GM12872 (cell line): ENCODE measurements around the gene ACIN1.

ENCODE experiments used
- TF ChIP-seq, protein P1 (sequence below): IDR thresholded peaks from 3 replicates; pipeline ENCODE4 v1.5.1; 2011; ENCODE audit warnings: low read depth, mild to moderate bottlenecking, low read length, moderate library complexity; ENCODE audit not compliant: insufficient read depth

Gene ACIN1

DNA sequence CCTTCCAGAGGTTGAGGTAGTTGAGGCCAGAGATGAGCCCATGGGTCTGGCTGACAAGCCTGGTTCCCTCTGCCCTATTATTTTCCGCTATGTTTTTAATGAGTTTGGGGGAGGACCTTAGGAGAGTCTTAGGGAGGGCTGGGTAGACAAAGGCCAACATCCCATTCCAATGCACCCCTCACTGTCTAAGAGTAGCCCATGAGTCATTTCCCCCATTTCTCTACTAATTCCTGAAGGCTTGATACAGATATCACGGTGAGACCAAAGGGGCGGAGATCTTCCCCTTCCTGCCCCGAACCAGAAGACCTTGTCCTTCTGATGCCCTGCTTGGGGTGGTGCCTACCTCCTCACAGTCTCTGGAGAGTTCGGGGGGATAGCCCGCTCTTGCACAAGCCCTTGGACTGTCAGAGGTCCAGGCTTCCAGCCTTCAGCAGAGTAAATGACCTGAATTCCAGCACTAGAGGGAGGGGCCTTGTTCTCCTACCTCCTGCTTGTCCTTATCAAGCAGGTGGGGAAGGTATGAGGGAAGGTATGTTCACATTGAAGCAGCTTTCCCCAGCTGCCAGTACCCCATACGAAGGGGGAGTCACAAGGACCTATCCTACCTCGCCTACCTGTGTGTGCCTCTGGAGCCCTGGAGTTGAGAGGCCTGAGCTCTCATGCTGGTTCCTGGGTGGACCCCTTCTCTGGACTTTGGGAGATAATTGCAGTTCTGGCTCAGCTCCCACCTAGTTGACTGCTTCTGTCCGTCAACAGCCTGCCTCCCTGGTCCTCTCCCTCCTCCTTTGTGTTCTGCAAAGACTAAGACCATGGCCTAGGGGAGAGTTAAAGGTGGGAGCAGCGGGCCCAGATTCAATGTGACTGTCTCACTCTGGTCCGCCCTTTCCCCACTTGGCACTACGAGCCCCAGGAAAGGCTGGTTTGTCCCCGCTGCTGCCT is 49.2 kb downstream of the ACIN1 start:
- TF ChIP-seq, protein P1, sequence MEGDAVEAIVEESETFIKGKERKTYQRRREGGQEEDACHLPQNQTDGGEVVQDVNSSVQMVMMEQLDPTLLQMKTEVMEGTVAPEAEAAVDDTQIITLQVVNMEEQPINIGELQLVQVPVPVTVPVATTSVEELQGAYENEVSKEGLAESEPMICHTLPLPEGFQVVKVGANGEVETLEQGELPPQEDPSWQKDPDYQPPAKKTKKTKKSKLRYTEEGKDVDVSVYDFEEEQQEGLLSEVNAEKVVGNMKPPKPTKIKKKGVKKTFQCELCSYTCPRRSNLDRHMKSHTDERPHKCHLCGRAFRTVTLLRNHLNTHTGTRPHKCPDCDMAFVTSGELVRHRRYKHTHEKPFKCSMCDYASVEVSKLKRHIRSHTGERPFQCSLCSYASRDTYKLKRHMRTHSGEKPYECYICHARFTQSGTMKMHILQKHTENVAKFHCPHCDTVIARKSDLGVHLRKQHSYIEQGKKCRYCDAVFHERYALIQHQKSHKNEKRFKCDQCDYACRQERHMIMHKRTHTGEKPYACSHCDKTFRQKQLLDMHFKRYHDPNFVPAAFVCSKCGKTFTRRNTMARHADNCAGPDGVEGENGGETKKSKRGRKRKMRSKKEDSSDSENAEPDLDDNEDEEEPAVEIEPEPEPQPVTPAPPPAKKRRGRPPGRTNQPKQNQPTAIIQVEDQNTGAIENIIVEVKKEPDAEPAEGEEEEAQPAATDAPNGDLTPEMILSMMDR: no peak

DNA sequence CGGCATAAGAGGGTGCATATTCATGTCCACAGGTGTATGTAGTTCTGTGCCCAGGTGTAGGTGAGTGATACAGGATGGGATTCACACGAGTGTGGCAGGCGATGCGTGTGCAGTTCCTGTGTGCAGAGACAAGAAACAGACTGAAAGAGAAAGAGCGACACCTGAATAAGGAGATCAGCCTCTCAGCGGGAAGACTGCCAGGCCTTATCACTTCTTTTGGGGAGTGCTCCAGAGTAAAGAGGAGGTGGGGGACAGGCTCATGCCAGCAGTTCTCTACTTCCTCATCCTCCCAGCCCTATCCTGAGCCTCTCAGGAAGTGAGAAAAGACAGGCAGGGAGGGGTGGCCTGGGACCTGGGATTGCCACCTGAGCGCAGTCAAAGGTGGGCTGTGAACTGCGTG is 50.1 kb downstream of the ACIN1 start:
- TF ChIP-seq, protein P1: no peak

DNA sequence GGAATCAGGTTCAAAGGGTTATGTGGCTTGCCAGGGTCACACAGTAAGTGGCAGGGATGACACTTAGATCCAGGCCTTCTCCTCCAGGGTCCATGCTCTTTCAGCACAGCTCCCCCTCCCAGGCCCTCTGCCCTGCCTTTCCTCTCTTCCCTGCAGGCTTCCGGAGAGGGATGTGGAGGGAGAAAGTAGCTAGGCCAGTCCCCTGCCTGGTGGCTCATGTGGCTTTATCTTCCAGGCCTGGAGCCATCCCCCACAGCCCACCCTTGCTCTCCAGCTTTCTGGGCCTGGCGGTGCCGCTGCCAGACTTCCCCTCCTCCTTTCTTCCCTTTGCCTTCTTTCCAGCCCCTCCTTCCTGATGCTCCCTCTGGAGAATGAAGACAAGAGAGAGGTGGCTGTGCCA is 51.2 kb downstream of the ACIN1 start:
- TF ChIP-seq, protein P1: no peak

DNA sequence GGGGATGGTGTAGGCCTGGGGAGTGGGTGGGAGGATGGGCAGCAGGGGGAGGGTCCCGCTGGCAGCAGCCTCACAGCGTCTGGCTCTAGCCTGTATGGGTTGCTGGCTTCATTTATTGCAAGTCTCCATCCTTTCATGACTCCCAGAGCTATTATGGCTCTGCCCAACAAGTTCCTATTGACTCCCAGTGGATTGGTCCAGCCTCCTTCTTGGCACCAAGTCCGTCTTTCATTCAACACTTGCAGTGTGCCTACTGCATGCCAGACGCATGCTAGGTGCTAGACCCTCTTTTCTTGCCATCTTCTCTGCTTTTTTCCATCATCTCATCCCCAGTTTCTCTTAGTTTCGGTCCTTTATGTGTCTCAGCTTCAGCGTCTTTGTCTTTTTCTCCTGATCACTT is 51.8 kb downstream of the ACIN1 start:
- TF ChIP-seq, protein P1: no peak

DNA sequence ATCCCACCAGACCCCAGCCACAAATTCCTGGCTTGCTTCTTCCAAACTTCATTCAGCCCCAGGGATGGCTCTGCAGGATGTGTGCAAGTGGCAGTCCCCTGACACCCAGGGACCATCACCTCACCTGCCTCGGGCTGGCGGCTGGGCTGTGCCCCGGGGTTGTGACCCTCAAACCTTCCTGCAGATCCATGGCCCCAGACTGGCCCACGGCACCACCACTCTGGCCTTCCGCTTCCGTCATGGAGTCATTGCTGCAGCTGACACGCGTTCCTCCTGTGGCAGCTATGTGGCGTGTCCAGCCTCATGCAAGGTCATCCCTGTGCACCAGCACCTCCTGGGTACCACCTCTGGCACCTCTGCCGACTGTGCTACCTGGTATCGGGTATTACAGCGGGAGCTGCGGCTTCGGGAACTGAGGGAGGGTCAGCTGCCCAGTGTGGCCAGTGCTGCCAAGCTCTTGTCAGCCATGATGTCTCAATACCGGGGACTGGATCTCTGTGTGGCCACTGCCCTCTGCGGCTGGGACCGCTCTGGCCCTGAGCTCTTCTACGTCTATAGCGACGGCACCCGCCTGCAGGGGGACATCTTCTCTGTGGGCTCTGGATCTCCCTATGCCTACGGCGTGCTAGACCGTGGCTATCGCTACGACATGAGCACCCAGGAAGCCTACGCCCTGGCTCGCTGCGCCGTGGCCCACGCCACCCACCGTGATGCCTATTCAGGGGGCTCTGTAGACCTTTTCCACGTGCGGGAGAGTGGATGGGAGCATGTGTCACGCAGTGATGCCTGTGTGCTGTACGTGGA is 52.6 kb downstream of the ACIN1 start, which contains the start of gene PSMB11:
TSS of gene PSMB11 (plus strand) at position 51 of the 804 bp plus-strand sequence. CDS start at position 65, 14 bp downstream.
- TF ChIP-seq, protein P1: no peak

DNA sequence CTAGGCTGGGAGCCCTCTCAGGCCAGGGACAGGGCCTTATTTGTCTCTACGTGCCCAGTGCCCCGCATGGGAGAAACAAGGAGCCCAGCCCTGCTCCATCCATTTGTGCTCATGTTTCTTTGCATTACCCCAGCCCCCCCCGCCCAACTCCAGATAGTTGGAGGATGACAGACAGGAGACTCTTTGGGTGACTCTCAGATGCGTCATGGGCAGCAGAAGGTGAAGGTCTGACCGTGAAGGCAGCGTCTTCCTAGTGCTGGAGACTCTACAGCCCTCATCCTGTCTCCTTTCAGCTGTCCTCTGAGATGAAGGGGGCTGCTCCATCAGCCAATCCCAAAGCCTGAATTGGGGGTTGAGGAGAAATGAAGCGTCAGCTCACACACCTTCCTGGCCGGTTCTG is 53.2 kb downstream of the ACIN1 start:
- TF ChIP-seq, protein P1: no peak

DNA sequence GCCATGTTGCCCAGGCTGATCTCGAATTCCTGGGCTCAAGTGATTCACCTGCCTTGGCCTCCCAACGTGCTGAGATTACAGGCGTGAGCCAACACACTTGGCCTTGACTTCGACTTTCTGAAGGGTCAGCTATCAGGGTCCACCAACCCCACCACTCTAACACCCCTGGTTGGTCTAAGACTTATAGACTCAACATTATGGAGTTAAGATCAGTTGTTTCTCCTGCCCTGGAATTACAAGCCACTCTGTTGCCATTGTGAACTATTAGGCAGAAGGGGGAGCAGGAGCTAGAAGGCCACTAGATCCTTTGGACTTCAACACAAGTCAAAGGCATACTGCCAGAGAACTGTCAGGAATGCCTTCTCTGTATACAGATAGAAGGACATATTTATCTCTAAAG is 54.8 kb downstream of the ACIN1 start:
- TF ChIP-seq, protein P1: no peak
